ENCODE measurements around the gene ACTL7A. TPM values are rescaled to one million over a fixed set of nuclear protein-coding genes. Genes with fewer than 3 reads are reported as not detected.

The ACTL7A gene
- total and polyA plus RNA-seq, 2 of the 13 experiments (the other 11 are each of a cell fraction or from before 2014, with no cell fraction given), result not detected

- 0 out of 4 replicates have a peak, but pooled peaks of 1 of the 2 experiments have one; percentile 37 for TF ChIP-seq REST (IDR thresholded peaks at IDR 0.05; ENCODE audit: borderline replicate concordance in 1 of 2, low read depth in 1 of 2, low read length in 2 of 2)
- TF ChIP-seq RFXANK (CRISPR knock-in tag; IDR thresholded peaks at IDR 0.05), result 0 out of 2 replicates have a peak, but pooled peaks have one; percentile 25
- TF ChIP-seq, protein P1, sequence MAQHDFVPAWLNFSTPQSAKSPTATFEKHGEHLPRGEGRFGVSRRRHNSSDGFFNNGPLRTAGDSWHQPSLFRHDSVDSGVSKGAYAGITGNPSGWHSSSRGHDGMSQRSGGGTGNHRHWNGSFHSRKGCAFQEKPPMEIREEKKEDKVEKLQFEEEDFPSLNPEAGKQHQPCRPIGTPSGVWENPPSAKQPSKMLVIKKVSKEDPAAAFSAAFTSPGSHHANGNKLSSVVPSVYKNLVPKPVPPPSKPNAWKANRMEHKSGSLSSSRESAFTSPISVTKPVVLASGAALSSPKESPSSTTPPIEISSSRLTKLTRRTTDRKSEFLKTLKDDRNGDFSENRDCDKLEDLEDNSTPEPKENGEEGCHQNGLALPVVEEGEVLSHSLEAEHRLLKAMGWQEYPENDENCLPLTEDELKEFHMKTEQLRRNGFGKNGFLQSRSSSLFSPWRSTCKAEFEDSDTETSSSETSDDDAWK (CRISPR knock-in tag; IDR thresholded peaks at IDR 0.05), result no peak
- no peak for TF ChIP-seq RBAK (CRISPR knock-in tag; IDR thresholded peaks at IDR 0.05)
- TF ChIP-seq TEAD3 (CRISPR knock-in tag; optimal IDR thresholded peaks at IDR 0.05; ENCODE audit: borderline replicate concordance), result peak; percentile 73
- no peak for TF ChIP-seq MYNN (CRISPR knock-in tag; IDR thresholded peaks at IDR 0.05; ENCODE audit: low read depth)
- TF ChIP-seq TGIF2 (CRISPR knock-in tag; IDR thresholded peaks at IDR 0.05), result peak; percentile 68
- no peak for TF ChIP-seq ZNF607 (CRISPR knock-in tag; IDR thresholded peaks at IDR 0.05; ENCODE audit: borderline replicate concordance)
- TF ChIP-seq NR2F2 (IDR thresholded peaks at IDR 0.05; ENCODE audit: borderline replicate concordance, low read depth), result peak; percentile 95
- TF ChIP-seq ONECUT2 (CRISPR knock-in tag; IDR thresholded peaks at IDR 0.05), result peak; percentile 58; the same call in 1 of the 2 replicates
- TF ChIP-seq HIVEP1 (CRISPR knock-in tag; IDR thresholded peaks at IDR 0.05), result no peak
- no peak for TF ChIP-seq ZNF530 (CRISPR knock-in tag; IDR thresholded peaks at IDR 0.05; ENCODE audit: low read depth)
- TF ChIP-seq, protein P2, sequence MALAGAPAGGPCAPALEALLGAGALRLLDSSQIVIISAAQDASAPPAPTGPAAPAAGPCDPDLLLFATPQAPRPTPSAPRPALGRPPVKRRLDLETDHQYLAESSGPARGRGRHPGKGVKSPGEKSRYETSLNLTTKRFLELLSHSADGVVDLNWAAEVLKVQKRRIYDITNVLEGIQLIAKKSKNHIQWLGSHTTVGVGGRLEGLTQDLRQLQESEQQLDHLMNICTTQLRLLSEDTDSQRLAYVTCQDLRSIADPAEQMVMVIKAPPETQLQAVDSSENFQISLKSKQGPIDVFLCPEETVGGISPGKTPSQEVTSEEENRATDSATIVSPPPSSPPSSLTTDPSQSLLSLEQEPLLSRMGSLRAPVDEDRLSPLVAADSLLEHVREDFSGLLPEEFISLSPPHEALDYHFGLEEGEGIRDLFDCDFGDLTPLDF (CRISPR knock-in tag; IDR thresholded peaks at IDR 0.05), result 0 out of 2 replicates have a peak, but pooled peaks have one; percentile 27
- TF ChIP-seq MTF1 (CRISPR knock-in tag; IDR thresholded peaks at IDR 0.05), result no peak
- TF ChIP-seq RARG (CRISPR knock-in tag; IDR thresholded peaks at IDR 0.05; ENCODE audit: low read depth), result no peak
- peak; percentile 81; the same call in 1 of the 2 replicates for TF ChIP-seq ZKSCAN8 (CRISPR knock-in tag; IDR thresholded peaks at IDR 0.05; ENCODE audit: borderline replicate concordance)
- no peak for TF ChIP-seq CAMTA2 (CRISPR knock-in tag; IDR thresholded peaks at IDR 0.05; ENCODE audit: borderline replicate concordance)
- no peak for TF ChIP-seq ZNF879 (CRISPR knock-in tag; IDR thresholded peaks at IDR 0.05)
- TF ChIP-seq HES4 (CRISPR knock-in tag; IDR thresholded peaks at IDR 0.05; ENCODE audit: borderline replicate concordance), result no peak
- TF ChIP-seq CREB1 (IDR thresholded peaks at IDR 0.05), result no peak
- peak; percentile 65 for TF ChIP-seq CREB1 (CRISPR knock-in tag; IDR thresholded peaks at IDR 0.05)
- no peak for TF ChIP-seq ZNF709 (CRISPR knock-in tag; IDR thresholded peaks at IDR 0.05)
- no peak for TF ChIP-seq CHCHD3 (CRISPR knock-in tag; IDR thresholded peaks at IDR 0.05)
- no peak for TF ChIP-seq ZBTB8A (CRISPR knock-in tag; IDR thresholded peaks at IDR 0.05; ENCODE audit: borderline replicate concordance, low read depth)
Observed at GRCh38 chr9:108894225-108894997, 32.3 kb downstream of the ACTL7A start (continued).

Measured in HepG2 (cell line).